ENCODE results near the gene MACROD2. TPM values are rescaled to one million over a fixed set of nuclear protein-coding genes. Genes with fewer than 3 reads are reported as not detected.

The MACROD2 gene
- total RNA-seq, 1 experiment from 2014 or later = 1.6 TPM

- DNase-seq = no peak
- Histone ChIP-seq H3K79me2 (ENCODE audit: insufficient read depth, low read length) (no peaks in the 10 kb centered on the region), H3K23me2 (ENCODE audit: insufficient read length, low read depth, low read length, poor library complexity, severe bottlenecking) (no peaks in the 10 kb centered on the region), H3K27ac (ENCODE audit: insufficient read length, low read depth, low read length) (no peak overlapping the region), H2BK20ac (ENCODE audit: low read depth, low read length, poor library complexity, severe bottlenecking) (no peak overlapping the region), H4K8ac (replicated peaks; ENCODE audit: insufficient read length, low read depth, low read length) (no peak overlapping the region), H4K20me1 (ENCODE audit: control insufficient read depth, insufficient read depth, insufficient read length) (peaks cover 3% of the 10 kb centered on the region), H2BK120ac (ENCODE audit: low read depth, low read length, poor library complexity, severe bottlenecking) (no peak overlapping the region), H3K14ac (ENCODE audit: insufficient read depth, low read length) (no peak overlapping the region), H3K27me3 (ENCODE audit: insufficient read depth, low read length) (no peaks in the 10 kb centered on the region), H2AFZ (ENCODE audit: low read length) (no peak overlapping the region), H4K5ac (ENCODE audit: insufficient read length, low read depth, low read length) (no peak overlapping the region), H3K4me2 (ENCODE audit: insufficient read depth, insufficient read length, low read length) (no peak overlapping the region), H4K91ac (ENCODE audit: insufficient read length, low read depth, low read length) (no peak overlapping the region), H3K4ac (ENCODE audit: low read depth, low read length) (no peak overlapping the region), H3K79me1 (ENCODE audit: insufficient read depth, low read depth, low read length, poor library complexity, severe bottlenecking) (no peaks in the 10 kb centered on the region), H3K4me1 (ENCODE audit: insufficient read depth, low read length) (peaks cover 3% of the 10 kb centered on the region; the same call in 1 of the 2 replicates), H2BK15ac (ENCODE audit: low read depth, low read length) (no peak overlapping the region), H3K9me3 (ENCODE audit: control insufficient read depth, low read depth, low read length) (no peaks in the 10 kb centered on the region), H2BK12ac (ENCODE audit: insufficient read length, low read depth, low read length) (no peak overlapping the region), H3K18ac (ENCODE audit: insufficient read length, low read depth, low read length) (no peak overlapping the region), H2BK5ac (ENCODE audit: insufficient read length, low read length) (no peak overlapping the region), H2AK5ac (ENCODE audit: insufficient read length, low read length) (no peak overlapping the region), H3K56ac (ENCODE audit: insufficient read length, low read depth, low read length) (peak overlapping the region; percentile 47), H3K9ac (ENCODE audit: extremely low read depth, insufficient read length, low read length) (no peak overlapping the region), H3K23ac (ENCODE audit: insufficient read length, low read depth, low read length) (no peak overlapping the region), H3T11ph (ENCODE audit: low read length) (no peak overlapping the region)
- Mint-ChIP-seq H3K27ac (no peak overlapping the region), H3K36me3 (ENCODE audit: insufficient read depth in 1 of 3, low read depth in 3 of 3) (peaks cover 0 to 6% (median 0%) of the 10 kb centered on the region in 3 experiments; a peak in 2 of 7 replicates), H3K27me3 (ENCODE audit: low read depth) (no peaks in the 10 kb centered on the region; the same call in 1 of the 2 replicates), H3K4me1 (peaks cover 30 to 36% of the 10 kb centered on the region in 2 experiments), H3K4me3 (no peak overlapping the region), H3K9me3 (peaks cover 0 to 1% of the 10 kb centered on the region in 2 experiments; a peak in 1 of 5 replicates)
- no peak for TF ChIP-seq CTCF (conservative IDR thresholded peaks at IDR 0.05)
- no CpG with 5 or more reads among the region's 2 CpGs for WGBS (ENCODE audit: extremely low coverage, insufficient read length, low lambda C conversion rate)
Measured at GRCh38 chr20:16059841-16060240, 2064.5 kb downstream of the MACROD2 start.

Data from H9 (cell line).